HG02970 (cell line): ENCODE data around the gene MLIP.
"Not testable (repeated sequence)": the region's sequence is repeated elsewhere in the genome, so short reads cannot be mapped to it uniquely, and the experiment has no call there.

Source experiments
- ATAC-seq: cut with Tn5 transposase; IDR thresholded peaks from one replicate; pipeline ENCODE4 v1.9.1; 2021; ENCODE audit warnings: mild to moderate bottlenecking, moderate library complexity, moderate number of reproducible peaks; ENCODE audit not compliant: unreplicated experiment, low FRiP score

The MLIP gene, protein sequence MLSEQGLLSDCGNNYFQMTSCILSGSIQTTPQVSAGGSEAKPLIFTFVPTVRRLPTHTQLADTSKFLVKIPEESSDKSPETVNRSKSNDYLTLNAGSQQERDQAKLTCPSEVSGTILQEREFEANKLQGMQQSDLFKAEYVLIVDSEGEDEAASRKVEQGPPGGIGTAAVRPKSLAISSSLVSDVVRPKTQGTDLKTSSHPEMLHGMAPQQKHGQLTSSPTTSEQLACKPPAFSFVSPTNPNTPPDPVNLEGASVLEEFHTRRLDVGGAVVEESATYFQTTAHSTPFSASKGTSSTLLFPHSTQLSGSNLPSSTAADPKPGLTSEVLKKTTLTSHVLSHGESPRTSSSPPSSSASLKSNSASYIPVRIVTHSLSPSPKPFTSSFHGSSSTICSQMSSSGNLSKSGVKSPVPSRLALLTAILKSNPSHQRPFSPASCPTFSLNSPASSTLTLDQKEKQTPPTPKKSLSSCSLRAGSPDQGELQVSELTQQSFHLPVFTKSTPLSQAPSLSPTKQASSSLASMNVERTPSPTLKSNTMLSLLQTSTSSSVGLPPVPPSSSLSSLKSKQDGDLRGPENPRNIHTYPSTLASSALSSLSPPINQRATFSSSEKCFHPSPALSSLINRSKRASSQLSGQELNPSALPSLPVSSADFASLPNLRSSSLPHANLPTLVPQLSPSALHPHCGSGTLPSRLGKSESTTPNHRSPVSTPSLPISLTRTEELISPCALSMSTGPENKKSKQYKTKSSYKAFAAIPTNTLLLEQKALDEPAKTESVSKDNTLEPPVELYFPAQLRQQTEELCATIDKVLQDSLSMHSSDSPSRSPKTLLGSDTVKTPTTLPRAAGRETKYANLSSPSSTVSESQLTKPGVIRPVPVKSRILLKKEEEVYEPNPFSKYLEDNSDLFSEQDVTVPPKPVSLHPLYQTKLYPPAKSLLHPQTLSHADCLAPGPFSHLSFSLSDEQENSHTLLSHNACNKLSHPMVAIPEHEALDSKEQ

DNA sequence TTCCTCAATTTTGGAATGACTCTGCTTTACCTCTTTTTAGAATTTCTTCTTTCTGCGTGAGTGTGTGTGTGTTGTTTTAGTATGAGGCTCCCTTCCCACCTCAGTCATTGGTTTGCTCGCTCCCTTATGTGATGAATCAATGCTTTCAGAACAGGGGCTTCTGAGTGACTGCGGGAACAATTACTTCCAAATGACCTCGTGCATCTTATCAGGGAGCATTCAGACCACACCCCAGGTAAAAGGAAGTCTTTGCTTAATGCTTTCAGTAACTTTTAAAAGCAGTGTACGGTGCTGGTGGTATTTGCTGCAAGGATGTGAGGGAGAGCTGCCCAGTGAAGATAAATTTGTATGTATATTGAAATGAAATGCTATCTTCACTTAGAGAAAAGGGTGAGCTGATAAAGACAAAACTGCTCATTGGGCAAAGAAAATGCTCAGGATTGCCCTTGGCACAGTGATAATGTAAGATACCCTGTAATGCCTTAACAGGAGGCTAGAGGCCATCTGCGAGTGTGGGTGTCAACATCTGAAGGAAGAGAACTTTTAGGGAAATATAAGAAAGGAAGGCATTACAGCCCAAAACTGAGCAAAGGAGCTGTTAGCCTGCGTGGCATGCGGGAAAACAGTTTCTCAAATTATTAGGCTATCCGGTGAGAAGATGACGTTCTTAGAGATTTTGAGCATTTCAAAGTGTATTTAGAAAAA is at the start of gene MLIP:
MLIP (plus strand) TSS at position 103 of the 705 bp plus-strand sequence; CDS start at position 140, 37 bp downstream.
- ATAC-seq, result no peak

DNA sequence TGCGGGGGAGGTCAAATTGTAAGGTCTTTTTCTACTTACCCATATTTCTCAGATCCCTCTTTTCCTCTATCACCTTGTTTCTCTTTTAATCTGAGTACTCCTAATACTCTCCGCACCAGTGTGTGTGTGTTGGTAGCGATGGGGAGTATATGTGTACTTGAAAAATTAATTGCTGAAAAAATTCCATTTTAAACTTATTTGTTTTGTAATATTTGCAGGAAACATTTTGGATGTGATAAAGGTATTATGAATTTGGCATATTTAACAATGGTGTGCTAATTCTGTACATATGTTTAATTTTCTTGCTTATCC is 48.1 kb upstream of the MLIP start:
- no peak for ATAC-seq

DNA sequence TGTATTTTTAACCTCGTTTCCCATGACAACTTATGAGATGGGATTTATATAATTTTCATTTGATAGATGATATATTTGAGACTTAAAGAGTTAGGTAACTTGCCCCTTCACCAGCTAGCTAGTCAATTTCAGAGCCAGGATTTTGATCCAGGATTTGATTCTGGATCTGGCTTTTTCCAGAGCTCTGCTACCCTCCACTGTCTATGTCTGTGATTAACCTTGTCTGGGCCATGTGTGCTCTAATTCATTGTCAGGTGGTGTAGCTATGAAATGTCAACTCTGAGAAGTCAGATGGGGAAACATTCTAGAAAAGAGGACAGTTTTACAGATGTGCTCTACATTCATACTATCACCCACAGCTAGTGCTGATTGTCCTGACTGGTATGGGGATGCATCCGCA is 42.5 kb upstream of the MLIP start:
- no peak for ATAC-seq

DNA sequence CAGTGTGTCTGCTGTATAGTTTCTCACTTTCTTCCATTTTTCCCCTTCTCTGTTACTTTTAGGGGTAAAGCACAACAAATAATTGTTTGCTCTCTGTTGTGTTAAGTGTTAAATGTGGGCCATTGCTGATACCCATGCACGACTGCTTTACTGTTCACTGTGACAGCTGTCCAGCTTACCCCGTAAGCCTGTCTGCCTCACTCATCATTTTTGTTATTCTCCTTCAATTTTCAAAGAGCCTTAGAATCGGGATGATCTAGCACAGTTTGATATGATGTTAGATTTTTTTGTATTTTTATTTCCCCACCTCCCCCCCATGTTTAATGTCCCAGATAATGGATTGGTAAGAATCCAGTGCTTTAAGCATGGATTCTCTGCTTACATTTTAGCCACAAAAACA is 41.2 kb upstream of the MLIP start:
- no peak for ATAC-seq

DNA sequence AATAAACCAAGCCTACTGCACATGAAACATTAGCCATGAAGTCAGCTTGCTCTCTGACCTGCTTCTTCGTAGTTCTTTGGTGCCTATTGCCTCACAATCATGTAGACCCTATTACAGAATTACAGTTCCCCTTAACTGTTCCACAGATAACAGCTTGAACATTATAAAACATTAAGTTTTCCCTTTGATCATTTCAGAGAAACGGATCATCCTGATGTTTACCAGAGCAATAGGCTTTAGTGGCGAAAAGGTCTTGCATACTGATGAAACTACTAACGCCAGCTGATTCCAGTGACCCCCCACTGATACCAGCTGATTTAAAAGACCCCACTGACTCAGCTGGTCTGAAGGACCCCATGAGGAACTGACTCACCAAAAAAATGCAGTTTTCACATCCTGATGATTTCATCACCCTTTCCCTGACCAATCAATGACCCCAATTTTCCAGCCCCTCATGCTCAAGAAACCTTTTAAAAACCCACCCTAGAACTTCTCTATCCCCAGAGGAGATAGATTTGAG is 39.4 kb upstream of the MLIP start:
- ATAC-seq, result no peak

DNA sequence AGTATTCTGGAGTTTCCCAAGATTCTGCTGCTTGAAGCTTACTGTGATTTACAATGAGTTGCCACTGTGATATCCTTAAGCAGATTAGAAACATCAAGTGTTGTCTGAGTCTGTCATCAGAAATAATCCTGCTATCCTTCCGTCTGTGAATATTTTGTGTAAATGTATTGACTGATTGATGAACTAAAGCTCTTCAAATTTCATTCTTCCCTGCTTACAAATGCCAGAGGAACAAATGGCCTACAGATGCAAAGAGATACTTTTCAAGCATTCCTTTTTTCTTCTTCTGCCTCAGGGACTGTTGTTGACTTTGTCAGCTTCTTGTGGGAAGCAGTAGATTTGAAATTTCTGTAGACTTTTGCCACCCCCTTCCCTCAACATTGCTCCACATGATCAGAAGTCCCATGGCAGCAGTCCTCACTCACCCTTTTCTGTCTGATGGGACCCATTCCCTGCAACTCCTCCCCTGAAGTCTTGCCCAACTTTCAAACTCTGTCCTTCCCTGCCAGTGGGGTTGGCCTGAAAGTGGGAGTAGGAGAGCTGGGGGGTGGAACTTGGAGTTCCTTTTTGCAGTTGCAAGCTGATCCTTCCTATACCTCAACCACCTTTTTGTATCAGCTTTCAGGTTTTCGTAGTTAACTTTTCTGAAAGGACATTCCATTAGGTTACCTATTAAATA is 38.5 kb upstream of the MLIP start:
- ATAC-seq, result no peak

DNA sequence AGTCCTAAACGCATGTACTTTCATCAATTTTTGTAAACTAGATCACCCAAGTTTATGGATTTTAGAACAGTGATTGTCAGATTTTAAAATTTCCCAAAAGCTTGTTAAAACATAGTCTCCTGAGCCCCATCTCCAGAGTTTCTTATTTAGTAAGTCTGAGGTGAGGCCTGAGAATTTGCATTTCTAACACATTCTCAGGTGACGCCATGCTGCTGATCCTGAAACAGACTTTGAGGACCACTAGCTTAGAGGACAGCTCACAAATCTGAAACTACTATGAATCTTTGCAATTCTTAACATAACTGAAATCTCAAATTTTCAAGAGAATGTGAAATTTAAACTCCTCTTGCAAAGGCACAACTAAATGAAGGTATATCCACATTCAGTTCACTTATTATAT is 37.8 kb upstream of the MLIP start:
- no peak for ATAC-seq

DNA sequence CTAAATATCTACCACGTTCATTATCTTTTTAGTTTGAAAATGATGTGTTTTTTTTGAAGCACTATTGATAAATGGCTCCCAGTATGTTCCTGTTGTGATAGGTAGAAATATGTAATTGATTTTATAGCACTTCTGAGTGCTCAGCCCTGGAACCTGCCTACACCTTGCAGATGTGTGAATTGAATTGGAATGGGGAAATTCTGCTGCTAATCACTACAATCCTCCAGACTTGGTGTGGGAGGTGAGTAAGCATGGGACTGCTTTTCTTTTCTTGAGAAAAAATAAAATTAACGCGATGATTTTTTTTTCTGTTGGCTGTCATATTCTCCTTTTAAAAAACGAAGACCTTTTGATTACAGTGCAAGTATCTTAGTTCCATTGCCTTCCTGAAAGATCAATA is 37.1 kb upstream of the MLIP start:
- ATAC-seq, result no peak

DNA sequence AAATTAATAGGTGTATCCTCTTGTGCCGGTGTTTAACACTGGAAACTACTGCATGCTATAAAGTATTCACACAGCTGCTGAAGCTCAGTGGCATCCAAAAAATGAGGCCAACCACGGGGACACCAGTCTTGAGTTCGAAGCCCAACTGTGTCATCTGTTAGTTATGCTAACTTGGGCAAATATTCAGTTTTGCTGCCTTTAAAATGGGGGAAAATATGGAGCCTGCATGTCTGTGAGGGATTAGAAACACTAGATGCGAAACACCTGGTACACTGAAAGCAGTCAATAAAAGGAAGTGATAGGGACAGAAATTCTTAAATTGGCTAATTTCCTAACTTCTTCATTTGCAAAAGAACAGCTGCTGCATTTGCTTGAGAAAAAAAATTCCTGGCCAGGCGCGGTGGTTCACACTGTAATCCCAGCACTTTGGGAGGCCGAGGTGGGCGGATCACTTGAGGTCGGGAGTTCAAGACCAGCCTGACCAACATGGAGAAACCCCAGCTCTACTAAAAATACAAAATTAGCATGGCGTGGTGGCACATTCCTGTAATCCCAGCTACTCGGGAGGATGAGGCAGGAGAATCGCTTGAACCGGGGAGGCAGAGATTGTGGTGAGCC is 36.6 kb upstream of the MLIP start:
- no peak for ATAC-seq

DNA sequence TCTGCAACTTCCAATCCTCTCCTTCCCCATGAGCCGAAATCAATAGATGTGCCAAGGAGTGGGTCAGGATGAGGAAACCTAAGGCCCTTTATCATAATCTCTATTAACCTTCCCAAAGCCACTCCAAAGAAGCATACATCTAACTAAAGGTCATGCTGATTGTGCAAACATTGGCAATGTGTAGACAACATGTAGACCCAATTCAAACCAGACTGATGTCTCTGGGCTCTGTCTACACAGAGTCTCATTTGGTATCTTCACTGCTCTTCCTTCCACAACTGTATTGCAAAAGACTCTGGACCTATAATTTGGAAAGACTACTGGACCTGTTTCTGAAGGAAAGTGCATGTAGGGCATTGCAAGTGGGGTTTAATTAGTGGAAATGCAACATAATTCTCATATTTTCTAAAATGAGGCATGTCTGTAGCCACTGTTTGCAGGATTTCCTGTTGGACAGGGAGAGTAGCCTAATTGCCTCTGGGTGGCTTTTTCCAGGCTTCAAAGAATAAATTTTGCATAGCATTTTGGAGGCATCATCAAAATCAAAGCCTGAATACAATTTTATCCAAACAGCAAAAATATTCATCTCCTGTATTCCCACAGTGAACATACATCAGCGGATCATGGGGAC is 35.0 kb upstream of the MLIP start:
- no peak for ATAC-seq

DNA sequence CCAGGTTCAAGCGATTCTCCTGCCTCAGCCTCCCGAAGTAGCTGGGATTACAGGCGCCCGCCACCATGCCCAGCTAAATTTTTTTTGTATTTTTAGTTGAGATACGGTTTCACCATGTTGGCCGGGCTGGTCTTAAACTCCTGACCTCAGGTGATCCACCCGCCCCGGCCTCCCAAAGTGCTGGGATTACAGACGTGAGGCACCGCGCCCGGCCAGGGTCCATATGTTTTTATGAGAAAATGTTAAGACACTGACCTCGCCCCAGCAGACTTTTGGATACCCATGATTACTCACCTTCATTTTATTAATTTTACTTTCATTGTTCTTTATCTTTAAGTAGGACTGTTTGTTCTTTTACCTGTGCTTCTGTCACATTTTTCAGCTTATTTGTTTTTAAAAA is 29.7 kb upstream of the MLIP start:
- ATAC-seq, result not testable (repeated sequence)

DNA sequence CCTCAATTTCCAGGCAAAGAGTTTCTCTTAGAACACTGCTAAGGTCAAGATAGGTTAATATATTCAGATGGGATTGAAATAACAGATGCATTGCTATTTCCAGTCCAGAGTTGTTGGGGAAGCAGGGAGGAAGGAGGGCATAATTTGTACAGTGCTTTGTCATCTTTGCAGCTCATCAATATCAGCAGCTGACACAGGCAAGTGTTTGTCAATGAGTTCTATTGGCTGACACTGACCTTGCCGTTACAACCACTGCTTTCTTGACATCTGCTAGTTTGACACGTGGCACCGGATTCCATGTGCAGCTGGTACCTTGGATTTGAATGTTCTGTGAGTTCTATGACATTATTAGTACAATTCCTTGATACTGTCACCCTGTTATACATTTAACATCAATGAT is 28.0 kb upstream of the MLIP start:
- no peak for ATAC-seq

DNA sequence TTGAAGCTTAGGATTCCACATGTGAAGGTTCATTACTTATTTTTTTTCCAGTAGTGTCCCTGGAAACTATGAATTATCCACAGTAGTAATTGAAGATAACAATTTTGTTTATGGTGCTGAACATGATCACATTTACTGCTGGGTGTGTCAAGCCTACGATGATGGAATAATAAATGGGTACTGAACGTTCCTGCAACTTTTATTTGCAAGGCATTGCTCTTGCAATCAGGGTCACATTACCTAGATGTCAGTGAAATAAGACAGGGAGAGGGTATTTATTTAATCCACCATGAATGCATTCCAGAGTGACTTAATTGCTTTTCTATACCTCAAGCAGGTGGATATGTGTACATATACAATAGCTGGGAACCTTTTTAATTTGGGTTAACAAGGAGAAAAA is 27.0 kb upstream of the MLIP start:
- no peak for ATAC-seq

DNA sequence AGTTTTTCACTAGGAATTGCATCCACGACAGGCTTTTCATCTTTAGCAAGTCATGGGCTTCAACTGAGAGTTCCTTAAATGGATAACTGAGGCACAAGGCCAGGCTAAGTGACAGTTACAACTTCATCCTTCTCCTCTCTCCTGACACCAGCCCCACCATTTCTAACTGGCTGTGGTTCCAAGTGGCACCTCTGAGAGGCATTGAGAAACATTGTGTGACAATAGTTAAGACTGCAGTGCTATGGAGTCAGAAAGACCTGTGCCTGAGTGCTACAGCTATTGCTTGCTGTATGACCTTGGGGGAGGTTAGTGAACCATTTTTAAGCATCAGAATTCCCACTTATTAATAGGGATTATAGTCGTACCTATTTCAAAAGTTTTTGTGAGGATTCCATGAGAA is 26.2 kb upstream of the MLIP start:
- no peak for ATAC-seq

DNA sequence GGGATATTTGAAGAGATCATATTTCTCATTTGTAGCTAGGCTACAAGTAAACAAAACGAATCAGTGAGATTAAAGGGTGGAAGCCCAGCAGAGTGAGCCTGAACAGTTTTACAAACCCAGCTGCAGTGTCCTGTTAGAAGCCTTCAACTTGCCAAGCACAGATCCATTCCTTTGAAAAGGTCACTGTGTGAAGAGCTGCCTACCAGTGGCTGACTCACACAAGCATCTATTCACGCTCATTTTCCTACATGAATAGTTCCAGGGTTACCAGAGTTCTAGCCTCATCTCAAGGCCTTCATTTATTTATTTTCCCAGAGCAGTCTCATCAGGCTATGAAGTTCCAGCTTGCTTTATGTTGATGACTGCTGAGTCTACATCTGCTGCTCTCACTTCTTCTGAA is 25.7 kb upstream of the MLIP start:
- no peak for ATAC-seq

DNA sequence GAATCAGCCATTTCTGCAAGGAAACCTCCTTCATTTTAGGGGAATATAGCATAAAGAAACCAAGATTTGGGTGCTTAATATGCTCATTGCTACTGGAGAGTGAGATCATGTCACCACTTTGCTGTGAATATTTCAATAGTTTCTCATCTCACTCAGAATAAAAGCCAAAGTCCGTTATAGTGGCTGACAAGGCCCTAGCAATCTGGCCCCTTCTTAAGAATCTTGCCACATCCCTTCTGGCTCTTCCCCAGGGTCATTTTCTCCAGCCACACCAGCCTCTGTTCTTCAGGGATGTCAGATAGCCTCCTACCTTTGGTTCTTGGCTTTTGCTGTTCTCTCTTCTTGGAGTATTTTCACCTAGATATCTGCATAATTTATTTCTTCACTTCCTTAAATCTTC is 24.8 kb upstream of the MLIP start:
- ATAC-seq, result no peak

DNA sequence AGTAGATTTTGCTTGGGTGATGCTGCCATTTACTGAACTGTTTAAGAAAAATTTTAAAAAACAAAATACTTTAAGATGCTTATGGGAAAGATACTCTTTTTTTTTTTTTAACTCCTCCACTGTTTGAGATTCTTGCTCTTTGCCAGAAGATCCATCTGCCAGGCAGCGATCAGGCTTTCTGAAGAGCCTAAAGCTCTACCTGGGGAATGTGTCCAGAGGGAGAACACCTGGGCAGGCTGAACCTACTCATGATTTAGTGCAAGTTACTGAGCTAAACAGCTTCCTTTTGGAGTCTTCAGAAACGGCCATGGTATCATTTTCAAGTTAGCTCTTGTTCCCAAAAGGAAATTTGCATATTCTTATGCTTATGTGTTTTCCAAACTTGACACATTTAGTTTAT is 23.5 kb upstream of the MLIP start:
- ATAC-seq, result no peak

DNA sequence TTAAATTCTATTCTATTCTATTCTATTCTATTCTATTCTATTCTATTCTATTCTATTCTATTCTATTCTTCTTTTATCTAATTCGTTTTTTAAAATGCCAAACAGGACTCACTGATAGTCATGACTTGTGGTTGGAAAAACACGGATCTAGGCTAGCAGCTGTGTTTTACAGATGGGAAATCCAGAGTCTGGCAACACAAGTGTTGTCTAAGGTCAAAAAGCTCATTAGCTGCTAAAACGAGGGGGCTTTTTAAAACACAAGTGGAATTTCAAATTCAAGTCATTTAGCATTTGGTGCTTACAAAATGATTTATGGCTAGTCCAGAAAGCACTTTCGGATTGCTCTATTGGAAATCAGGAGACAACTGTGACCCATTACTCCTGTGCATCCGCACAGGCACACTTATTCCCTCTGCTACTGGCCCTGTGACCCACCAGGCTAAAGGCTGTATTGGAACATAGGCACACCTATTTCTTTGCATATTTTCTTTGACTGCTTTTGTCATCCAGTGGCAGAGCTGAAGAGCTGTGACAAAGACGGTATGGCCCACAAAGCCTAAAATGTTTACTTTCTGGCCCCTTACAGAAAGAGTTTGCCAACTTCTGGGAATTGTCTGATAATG is 17.8 kb upstream of the MLIP start:
- ATAC-seq, result no peak

DNA sequence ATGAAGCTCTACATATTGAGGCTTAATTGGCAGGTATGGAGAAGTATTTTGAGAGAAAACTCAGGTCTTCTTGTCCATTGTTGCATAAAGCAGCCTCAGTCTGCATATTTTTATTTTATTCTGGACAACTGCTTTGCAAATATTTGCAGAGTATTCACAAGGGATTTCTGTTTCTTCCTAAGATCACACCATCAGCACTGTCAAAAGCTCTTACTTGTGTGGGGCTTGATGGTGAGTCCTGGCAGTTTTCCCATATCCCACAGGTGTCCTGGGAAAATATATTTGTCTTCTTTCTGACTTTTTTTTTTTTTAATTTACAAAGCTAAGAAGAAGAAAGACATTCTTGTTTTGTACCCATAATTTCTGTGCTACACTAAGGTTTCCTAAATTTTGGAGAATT is 16.9 kb upstream of the MLIP start:
- no peak for ATAC-seq
